Activated CD4-positive, alpha-beta T cell treated with anti-CD3 and anti-CD28 coated beads, Interleukin-2, amount 10 ng/mL, durations not matched to agents 7 days and 5 days (primary cell): ENCODE measurements around the gene VWF. TPM values are rescaled to one million over a fixed set of nuclear protein-coding genes. Genes with fewer than 3 reads are reported as not detected.
A peak's percentile ranks its signal among the peaks of the same experiment; 100 is the strongest.

Experiments used
- CTCF ChIA-PET: fragments of 350-600 bp; sonication (Branson Sonifier 250); formaldehyde crosslinking; loops from one replicate; lab custom pipeline; 2021; ENCODE audit warnings: antibody characterized with exemption; lab: Charles Lee
- POLR2A ChIA-PET: fragments of 350-600 bp; sonication (Branson Sonifier 250); formaldehyde crosslinking; loops from one replicate; lab custom pipeline; 2021; ENCODE audit warnings: antibody characterized with exemption; lab: Charles Lee
- DNase-seq: peaks from one replicate; pipeline ENCODE4 v3.0.0-alpha.2; 2020
- H3K27ac Mint-ChIP-seq: one replicate; pipeline ENCODE4 v1.8.0; 2021; ENCODE audit warnings: mild to moderate bottlenecking, moderate library complexity, mixed read lengths
- H3K27me3 Mint-ChIP-seq: one replicate; pipeline ENCODE4 v1.8.0; 2021; ENCODE audit warnings: mixed read lengths
- H3K36me3 Mint-ChIP-seq: one replicate; pipeline ENCODE4 v1.8.0; 2021; ENCODE audit warnings: low read depth, mixed read lengths
- H3K4me1 Mint-ChIP-seq: one replicate; pipeline ENCODE4 v1.8.0; 2021; ENCODE audit warnings: mixed read lengths
- H3K4me3 Mint-ChIP-seq: one replicate; pipeline ENCODE4 v1.8.0; 2021; ENCODE audit warnings: mild to moderate bottlenecking, moderate library complexity, mixed read lengths
- H3K9me3 Mint-ChIP-seq: one replicate; pipeline ENCODE4 v1.8.0; 2021; ENCODE audit warnings: mixed read lengths
- total RNA-seq, 2 experiments: library from RNA; stranded (reverse); gene quantifications; one replicate each; pipeline ENCODE4 v1.2.3, GENCODE V29; 2021

VWF gene
- total RNA-seq, 2 experiments from 2014 or later, result not detected

GRCh38 chr12:5988659-5989116 is 135.8 kb downstream of the VWF start:
- ChIA-PET CTCF (interaction anchor here (0.8 to 3.8 kb wide), 8 partner anchors 10 to 296 kb away, joined by 3 to 26 read pairs (median 4); no protein-coding TSS in a partner anchor), POLR2A (no interaction called here)
- Mint-ChIP-seq H3K27ac (no peak overlapping the region), H3K4me1 (no peaks in the 10 kb centered on the region), H3K9me3 (no peaks in the 10 kb centered on the region), H3K36me3 (no peaks in the 10 kb centered on the region), H3K4me3 (no peak overlapping the region), H3K27me3 (peaks cover 2% of the 10 kb centered on the region)
- peak; percentile 73 for DNase-seq

DNA sequence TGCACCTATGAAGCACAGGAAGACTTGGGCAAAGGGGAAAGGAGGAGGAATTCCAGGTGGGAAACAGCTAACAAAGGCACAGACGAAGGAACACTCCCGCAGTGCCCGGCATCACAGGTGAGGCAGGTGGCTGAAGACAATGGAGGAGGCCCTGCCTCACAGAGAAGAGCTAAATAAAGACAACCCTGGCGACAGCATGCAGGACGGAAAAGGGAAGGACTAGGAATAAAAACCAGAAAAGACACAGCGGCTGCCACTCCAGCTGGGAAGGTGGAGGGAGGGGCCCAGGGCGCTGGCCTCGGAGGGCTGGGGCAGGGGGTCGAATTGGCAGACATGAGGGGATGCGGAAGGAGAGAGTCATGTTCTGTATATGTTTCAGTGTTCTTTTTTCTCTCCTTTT is 136.4 kb downstream of the VWF start:
- ChIA-PET POLR2A (no interaction called here), CTCF (interaction anchor here (0.8 to 3.8 kb wide), 8 partner anchors 9 to 297 kb away, joined by 3 to 26 read pairs (median 4); no protein-coding TSS in a partner anchor)
- no peaks in the 10 kb centered on the region for H3K4me1 Mint-ChIP-seq

DNA sequence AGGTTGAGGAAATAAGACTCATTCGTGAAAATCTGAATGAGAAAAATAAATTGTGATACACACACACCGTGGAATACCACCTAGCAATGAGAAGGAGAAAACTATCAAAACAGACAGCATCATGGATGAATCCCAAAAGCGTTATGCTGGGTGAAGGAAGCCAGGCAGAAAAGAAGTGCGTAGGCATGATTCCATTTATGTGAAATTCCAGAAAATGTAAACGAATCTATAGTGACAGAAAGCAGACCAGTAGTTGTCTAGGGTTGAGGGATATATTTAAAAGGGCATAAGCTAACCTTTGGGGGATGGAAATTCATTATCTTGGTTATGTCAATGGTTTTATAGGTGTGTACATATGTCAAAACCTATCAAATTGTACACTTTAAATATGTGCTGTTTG is 136.9 kb downstream of the VWF start:
- no peaks in the 10 kb centered on the region for H3K4me1 Mint-ChIP-seq
- ChIA-PET POLR2A (no interaction called here), CTCF (interaction anchor here (1.5 to 3.8 kb wide), 5 partner anchors 11 to 298 kb away, joined by 3 to 26 read pairs (median 5); no protein-coding TSS in a partner anchor)
- H3K27me3 Mint-ChIP-seq, result peaks cover 2% of the 10 kb centered on the region
- no peak for DNase-seq
- H3K27ac Mint-ChIP-seq, result no peak overlapping the region
- no peaks in the 10 kb centered on the region for H3K9me3 Mint-ChIP-seq
- H3K36me3 Mint-ChIP-seq, result no peaks in the 10 kb centered on the region
- H3K4me3 Mint-ChIP-seq, result no peak overlapping the region

More for the DNA sequence above, 136.4 kb downstream of the VWF start:
- DNase-seq, result no peak
- no peaks in the 10 kb centered on the region for H3K9me3 Mint-ChIP-seq
- no peaks in the 10 kb centered on the region for H3K36me3 Mint-ChIP-seq
- peaks cover 2% of the 10 kb centered on the region for H3K27me3 Mint-ChIP-seq
- no peak overlapping the region for H3K4me3 Mint-ChIP-seq
- H3K27ac Mint-ChIP-seq, result no peak overlapping the region

DNA sequence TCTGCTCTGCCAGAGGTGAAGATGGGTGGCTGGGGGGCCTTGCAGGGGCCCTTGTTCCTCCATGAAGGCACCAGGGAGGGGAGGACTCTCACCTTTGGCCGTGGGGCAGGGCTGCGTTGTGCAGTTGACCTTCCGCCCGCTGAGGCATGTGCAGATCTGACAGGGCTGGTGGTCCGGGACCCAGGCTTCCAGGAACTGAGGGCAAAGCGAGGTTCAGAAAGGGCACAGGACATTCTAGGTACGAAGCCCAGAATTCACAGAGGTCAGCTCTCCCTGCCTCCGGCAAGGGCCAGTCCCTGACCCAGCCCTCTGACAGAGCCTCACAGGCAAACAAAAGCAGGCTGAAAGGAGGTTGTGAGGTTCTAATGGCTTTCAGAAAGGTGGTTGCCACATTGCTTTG is 139.0 kb downstream of the VWF start:
- POLR2A ChIA-PET, result no interaction called here
- no peak overlapping the region for H3K4me3 Mint-ChIP-seq
- no peaks in the 10 kb centered on the region for H3K9me3 Mint-ChIP-seq
- CTCF ChIA-PET, result no interaction called here
- H3K27me3 Mint-ChIP-seq, result peaks cover 4% of the 10 kb centered on the region
- H3K4me1 Mint-ChIP-seq, result no peaks in the 10 kb centered on the region
- H3K36me3 Mint-ChIP-seq, result no peaks in the 10 kb centered on the region
- no peak for DNase-seq
- H3K27ac Mint-ChIP-seq, result no peak overlapping the region

GRCh38 chr12:5984873-5985272 is 139.6 kb downstream of the VWF start:
- Mint-ChIP-seq H3K36me3 (no peaks in the 10 kb centered on the region), H3K4me1 (no peaks in the 10 kb centered on the region), H3K9me3 (no peaks in the 10 kb centered on the region), H3K4me3 (no peak overlapping the region), H3K27ac (no peak overlapping the region), H3K27me3 (peaks cover 4% of the 10 kb centered on the region)
- ChIA-PET CTCF (no interaction called here), POLR2A (no interaction called here)
- no peak for DNase-seq

DNA sequence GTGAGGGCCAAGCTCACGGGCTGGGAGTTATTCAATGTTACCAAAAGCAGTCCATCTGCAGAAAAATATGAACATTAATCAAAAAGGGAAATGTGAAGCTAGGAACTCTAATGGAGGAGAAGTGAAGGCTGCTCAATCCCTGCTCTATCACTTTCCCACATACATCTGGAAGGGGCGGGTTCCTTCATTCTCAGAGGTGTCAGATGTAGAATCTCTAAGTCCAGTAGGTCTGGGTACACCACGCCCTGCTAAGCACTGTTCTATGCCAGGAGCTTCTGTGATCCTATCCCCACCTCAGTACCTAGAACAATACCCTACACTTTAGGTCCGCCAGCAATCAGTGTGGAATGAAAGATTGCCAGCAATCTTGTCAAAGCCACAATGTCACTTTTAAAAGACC is 142.4 kb downstream of the VWF start:
- no peaks in the 10 kb centered on the region for H3K36me3 Mint-ChIP-seq
- no peak overlapping the region for H3K4me3 Mint-ChIP-seq
- no peak for DNase-seq
- H3K27me3 Mint-ChIP-seq, result peaks cover 2% of the 10 kb centered on the region
- H3K27ac Mint-ChIP-seq, result no peak overlapping the region
- POLR2A ChIA-PET, result no interaction called here
- CTCF ChIA-PET, result no interaction called here
- no peaks in the 10 kb centered on the region for H3K4me1 Mint-ChIP-seq
- no peaks in the 10 kb centered on the region for H3K9me3 Mint-ChIP-seq

DNA sequence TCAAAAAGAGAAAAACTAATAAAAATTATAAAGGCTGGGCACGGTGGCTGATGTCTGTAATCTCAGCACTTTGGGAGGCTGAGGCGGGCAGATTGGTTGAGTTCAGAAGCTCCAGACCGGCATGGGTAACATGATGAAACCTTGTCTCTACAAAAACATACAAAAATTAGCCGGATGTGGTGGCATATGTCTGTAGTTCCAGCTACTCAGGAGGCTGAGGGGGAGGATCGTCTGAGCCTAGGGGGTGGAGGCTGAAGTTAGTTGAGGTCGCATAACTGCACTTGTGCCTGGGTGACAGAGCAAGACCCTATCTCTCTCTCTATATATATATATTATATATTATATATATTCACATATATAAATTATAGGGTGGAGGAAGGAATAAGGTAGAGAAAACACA is 146.9 kb downstream of the VWF start:
- no peaks in the 10 kb centered on the region for H3K36me3 Mint-ChIP-seq
- peaks cover 2% of the 10 kb centered on the region for H3K27me3 Mint-ChIP-seq
- H3K9me3 Mint-ChIP-seq, result no peaks in the 10 kb centered on the region
- H3K4me1 Mint-ChIP-seq, result no peaks in the 10 kb centered on the region
- CTCF ChIA-PET, result interaction anchor here (2.1 kb wide), 1 partner anchor 11 kb away, joined by 5 read pairs; no protein-coding TSS in a partner anchor
- H3K27ac Mint-ChIP-seq, result no peak overlapping the region
- POLR2A ChIA-PET, result no interaction called here
- H3K4me3 Mint-ChIP-seq, result no peak overlapping the region
- DNase-seq, result no peak

DNA sequence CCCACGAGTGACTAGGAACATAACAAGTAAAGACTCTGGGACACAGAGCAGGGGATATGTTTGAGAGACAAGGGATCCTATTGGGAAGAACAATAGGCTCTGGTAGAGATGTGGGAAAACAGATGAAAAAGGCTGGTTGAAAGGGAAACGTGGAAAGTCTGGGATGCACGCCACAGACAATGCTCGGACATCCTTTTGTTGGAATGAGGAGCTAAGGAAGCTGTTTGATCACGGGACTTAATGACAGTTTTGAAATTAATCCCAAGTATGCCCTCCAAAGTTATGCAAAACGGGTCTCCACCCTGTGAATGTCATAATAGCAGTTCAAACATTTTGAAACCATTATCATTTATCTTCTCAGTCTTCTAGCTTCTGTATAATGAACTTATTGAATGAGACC is 147.8 kb downstream of the VWF start:
- Mint-ChIP-seq H3K27me3 (peaks cover 2% of the 10 kb centered on the region), H3K36me3 (no peaks in the 10 kb centered on the region), H3K27ac (no peak overlapping the region), H3K9me3 (no peaks in the 10 kb centered on the region), H3K4me3 (no peak overlapping the region), H3K4me1 (no peaks in the 10 kb centered on the region)
- ChIA-PET CTCF (interaction anchor here (2.1 kb wide), 1 partner anchor 12 kb away, joined by 5 read pairs; no protein-coding TSS in a partner anchor), POLR2A (no interaction called here)
- no peak for DNase-seq

DNA sequence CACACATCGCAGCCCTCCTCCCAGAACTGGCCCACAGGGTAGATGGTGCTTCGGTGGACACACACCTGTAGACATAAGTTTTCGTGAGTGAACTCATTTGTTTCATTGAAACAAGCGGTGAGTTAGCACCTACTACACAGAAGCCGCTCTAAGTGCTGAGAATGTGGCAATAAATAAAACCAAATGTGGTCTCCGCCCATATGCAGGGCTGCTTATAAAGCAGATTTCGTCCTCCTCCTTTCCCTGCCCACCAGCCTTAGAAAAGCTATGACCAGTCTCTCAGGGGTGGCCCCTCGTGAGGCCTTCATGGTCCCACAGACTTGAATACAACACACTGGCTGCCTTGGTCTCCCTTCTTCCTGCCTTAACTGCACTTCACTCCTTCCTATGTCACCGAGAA is 148.3 kb downstream of the VWF start:
- H3K4me1 Mint-ChIP-seq, result no peaks in the 10 kb centered on the region
- H3K27ac Mint-ChIP-seq, result no peak overlapping the region
- ChIA-PET POLR2A (no interaction called here), CTCF (interaction anchor here (2.1 kb wide), 1 partner anchor 12 kb away, joined by 5 read pairs; no protein-coding TSS in a partner anchor)
- DNase-seq, result no peak
- H3K9me3 Mint-ChIP-seq, result no peaks in the 10 kb centered on the region
- no peaks in the 10 kb centered on the region for H3K36me3 Mint-ChIP-seq
- H3K27me3 Mint-ChIP-seq, result no peaks in the 10 kb centered on the region
- no peak overlapping the region for H3K4me3 Mint-ChIP-seq

DNA sequence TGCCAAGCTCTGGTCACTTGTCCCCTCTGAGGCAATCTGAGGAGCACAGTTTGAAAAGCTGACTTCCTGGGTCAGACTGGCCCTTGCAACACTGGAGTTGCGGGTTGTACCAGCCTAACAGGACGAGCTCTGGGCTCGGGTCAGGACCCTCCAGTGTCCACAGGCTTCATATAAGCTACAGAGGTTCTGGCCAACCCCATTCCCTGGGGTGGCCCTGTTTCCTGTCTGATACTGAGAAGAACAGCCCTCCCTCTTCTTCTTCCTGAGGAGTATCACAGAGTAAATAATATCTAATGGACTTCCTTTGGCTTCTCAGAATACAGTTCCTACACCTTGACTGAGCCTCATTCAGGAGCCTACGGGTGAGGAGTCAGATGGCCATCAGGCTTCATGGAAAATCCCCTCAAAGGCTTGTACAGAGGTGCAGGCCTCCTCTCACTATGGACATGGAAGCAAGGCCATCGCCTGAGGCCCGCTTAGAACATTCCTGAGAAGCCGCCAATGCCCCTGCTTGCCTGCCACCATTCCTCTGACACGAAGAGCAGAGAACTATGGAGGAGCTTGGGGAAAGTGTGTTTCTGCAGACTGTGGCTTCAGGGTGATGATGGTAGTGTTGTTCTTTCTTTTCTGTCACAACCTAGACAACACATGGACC is 150.9 kb downstream of the VWF start:
- Mint-ChIP-seq H3K9me3 (no peaks in the 10 kb centered on the region), H3K4me3 (no peak overlapping the region), H3K36me3 (no peaks in the 10 kb centered on the region), H3K27ac (no peak overlapping the region), H3K4me1 (no peaks in the 10 kb centered on the region), H3K27me3 (no peaks in the 10 kb centered on the region)
- ChIA-PET POLR2A (no interaction called here), CTCF (interaction anchor here (1.4 kb wide), 1 partner anchor 15 kb away, joined by 4 read pairs; no protein-coding TSS in a partner anchor)
- DNase-seq, result no peak

DNA sequence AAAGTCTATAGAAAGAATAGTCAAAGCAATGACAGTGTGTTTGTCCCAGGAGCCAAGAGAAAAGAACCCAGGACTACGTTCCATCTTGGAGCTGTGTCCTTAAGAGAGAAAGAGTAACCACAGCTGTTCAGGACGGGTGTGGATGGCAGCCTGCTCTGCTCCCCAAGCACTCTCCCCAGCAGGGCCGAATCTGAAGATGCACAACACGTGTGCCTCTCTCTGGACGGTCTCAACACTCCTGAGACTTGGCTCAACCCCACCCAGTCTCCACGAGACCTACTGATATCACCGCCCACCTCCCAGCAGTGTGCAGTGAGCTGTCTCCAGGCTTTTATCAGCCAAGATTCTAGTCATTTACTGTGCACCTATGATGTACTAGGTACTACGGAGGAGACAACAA is 152.1 kb downstream of the VWF start:
- no peak overlapping the region for H3K4me3 Mint-ChIP-seq
- ChIA-PET POLR2A (no interaction called here), CTCF (no interaction called here)
- no peaks in the 10 kb centered on the region for H3K36me3 Mint-ChIP-seq
- DNase-seq, result no peak
- H3K27me3 Mint-ChIP-seq, result no peaks in the 10 kb centered on the region
- no peaks in the 10 kb centered on the region for H3K9me3 Mint-ChIP-seq
- H3K27ac Mint-ChIP-seq, result no peak overlapping the region
- no peaks in the 10 kb centered on the region for H3K4me1 Mint-ChIP-seq

DNA sequence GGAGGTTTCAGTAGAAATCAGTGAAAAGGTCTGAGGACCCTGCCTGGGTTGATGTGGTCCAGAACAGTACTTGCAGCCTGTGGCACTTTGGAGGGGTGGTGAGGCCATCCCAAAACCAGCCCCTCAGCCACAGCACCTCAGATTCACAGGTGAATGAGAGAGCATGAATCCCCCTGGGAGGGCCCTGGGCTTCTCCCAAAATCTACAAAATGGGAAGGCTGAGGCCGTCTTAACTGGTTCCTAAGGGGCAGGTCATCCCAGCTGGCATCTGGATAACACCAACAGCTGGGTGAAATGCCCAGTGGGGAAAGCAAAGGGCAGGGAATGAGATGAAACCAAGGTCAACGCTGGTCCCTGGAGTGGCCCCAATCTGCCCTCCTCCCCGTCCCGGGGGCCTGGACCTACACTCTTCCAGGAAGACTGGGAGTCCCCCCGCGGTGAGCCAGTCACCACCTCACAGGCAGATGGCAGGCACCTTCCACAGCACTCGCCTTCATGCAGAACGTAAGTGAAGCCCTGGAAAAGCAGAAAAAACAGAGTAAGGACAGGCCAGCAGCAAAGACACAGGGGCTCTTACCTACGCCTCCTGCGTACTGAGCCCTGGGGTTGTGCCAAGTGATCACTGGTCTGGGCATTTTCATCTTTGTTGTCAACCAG is 153.1 kb downstream of the VWF start:
- no peak for DNase-seq
- H3K36me3 Mint-ChIP-seq, result no peaks in the 10 kb centered on the region
- ChIA-PET CTCF (no interaction called here), POLR2A (no interaction called here)
- H3K4me1 Mint-ChIP-seq, result no peaks in the 10 kb centered on the region
- no peaks in the 10 kb centered on the region for H3K9me3 Mint-ChIP-seq
- no peak overlapping the region for H3K27ac Mint-ChIP-seq
- no peaks in the 10 kb centered on the region for H3K27me3 Mint-ChIP-seq
- no peak overlapping the region for H3K4me3 Mint-ChIP-seq

GRCh38 chr12:5969974-5970690 is 154.3 kb downstream of the VWF start:
- H3K9me3 Mint-ChIP-seq, result no peaks in the 10 kb centered on the region
- H3K36me3 Mint-ChIP-seq, result no peaks in the 10 kb centered on the region

More at GRCh38 chr12:5969974-5970690, 154.3 kb downstream of the VWF start:
- Mint-ChIP-seq H3K27ac (no peak overlapping the region), H3K27me3 (peaks cover 4% of the 10 kb centered on the region), H3K4me1 (no peaks in the 10 kb centered on the region), H3K4me3 (no peak overlapping the region)
- POLR2A ChIA-PET, result no interaction called here
- no peak for DNase-seq
- CTCF ChIA-PET, result interaction anchor here (1.8 kb wide), 1 partner anchor 68 kb away, joined by 5 read pairs; no protein-coding TSS in a partner anchor
